Keratinocyte (primary cell): Measurements from ENCODE around the gene ASPHD2.

ENCODE experiments used
- EZH2 ChIP-seq: IDR thresholded peaks from one replicate; pipeline ENCODE4 v1.6.1; 2012; ENCODE audit warnings: inconsistent platforms, mild to moderate bottlenecking, low read length, moderate library complexity
- TF ChIP-seq, protein P1 (sequence below), 3 experiments: IDR thresholded peaks in 1 of 3; conservative IDR thresholded peaks in 1 of 3; optimal IDR thresholded peaks in 1 of 3; 2 replicates in 2 of 3; 3 replicates in 1 of 3; pipeline versions ENCODE3 to v1.5.1; 2011; ENCODE audit warnings: low read length in 3 of 3, mild to moderate bottlenecking in 3 of 3, moderate library complexity in 2 of 3, control low read depth in 1 of 3, inconsistent platforms in 1 of 3; ENCODE audit not compliant: insufficient read depth in 2 of 3; ENCODE audit errors: extremely low read depth in 1 of 3

GRCh38 chr22:26444777-26445176, 15.7 kb downstream of the ASPHD2 start:
- TF ChIP-seq, protein P1, sequence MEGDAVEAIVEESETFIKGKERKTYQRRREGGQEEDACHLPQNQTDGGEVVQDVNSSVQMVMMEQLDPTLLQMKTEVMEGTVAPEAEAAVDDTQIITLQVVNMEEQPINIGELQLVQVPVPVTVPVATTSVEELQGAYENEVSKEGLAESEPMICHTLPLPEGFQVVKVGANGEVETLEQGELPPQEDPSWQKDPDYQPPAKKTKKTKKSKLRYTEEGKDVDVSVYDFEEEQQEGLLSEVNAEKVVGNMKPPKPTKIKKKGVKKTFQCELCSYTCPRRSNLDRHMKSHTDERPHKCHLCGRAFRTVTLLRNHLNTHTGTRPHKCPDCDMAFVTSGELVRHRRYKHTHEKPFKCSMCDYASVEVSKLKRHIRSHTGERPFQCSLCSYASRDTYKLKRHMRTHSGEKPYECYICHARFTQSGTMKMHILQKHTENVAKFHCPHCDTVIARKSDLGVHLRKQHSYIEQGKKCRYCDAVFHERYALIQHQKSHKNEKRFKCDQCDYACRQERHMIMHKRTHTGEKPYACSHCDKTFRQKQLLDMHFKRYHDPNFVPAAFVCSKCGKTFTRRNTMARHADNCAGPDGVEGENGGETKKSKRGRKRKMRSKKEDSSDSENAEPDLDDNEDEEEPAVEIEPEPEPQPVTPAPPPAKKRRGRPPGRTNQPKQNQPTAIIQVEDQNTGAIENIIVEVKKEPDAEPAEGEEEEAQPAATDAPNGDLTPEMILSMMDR (optimal IDR thresholded peaks at IDR 0.05 in 1 of 3, IDR thresholded peaks at IDR 0.05 in 1 of 3, conservative IDR thresholded peaks at IDR 0.05 in 1 of 3; ENCODE audit: extremely low read depth in 1 of 3, insufficient read depth in 2 of 3, low read length in 3 of 3), result no peak
- TF ChIP-seq EZH2, result no peak
